Measurements from ENCODE around the gene JPH4.

GRCh38 chr14:23621204-23621931 is 42.8 kb upstream of the JPH4 start:
- TF ChIP-seq, protein P1, sequence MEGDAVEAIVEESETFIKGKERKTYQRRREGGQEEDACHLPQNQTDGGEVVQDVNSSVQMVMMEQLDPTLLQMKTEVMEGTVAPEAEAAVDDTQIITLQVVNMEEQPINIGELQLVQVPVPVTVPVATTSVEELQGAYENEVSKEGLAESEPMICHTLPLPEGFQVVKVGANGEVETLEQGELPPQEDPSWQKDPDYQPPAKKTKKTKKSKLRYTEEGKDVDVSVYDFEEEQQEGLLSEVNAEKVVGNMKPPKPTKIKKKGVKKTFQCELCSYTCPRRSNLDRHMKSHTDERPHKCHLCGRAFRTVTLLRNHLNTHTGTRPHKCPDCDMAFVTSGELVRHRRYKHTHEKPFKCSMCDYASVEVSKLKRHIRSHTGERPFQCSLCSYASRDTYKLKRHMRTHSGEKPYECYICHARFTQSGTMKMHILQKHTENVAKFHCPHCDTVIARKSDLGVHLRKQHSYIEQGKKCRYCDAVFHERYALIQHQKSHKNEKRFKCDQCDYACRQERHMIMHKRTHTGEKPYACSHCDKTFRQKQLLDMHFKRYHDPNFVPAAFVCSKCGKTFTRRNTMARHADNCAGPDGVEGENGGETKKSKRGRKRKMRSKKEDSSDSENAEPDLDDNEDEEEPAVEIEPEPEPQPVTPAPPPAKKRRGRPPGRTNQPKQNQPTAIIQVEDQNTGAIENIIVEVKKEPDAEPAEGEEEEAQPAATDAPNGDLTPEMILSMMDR (IDR thresholded peaks at IDR 0.05) = no peak
- no peak for TF ChIP-seq POLR2A (IDR thresholded peaks at IDR 0.05)
